GM12878 (cell line): ENCODE data around the gene HAND2. TPM values are rescaled to one million over a fixed set of nuclear protein-coding genes. Genes with fewer than 3 reads are reported as not detected.

ENCODE experiments used
- ATAC-seq: fragments of 200-7000 bp; cut with Tn5 transposase; 3 replicates; pipeline ENCODE4 v1.9.1; 2020; ENCODE audit warnings: mild to moderate bottlenecking, moderate library complexity
- BruUV-seq: library from RNA; stranded (reverse); fragments of 400-500 nt; replicated peaks from 2 replicates; lab custom pipeline; 2021; lab: Mats Ljungman, UMichigan
- CTCF ChIA-PET: fragments of 300-600 bp; sonication (Branson Sonifier 250); formaldehyde crosslinking; extraction: SDS; loops from one replicate; lab custom pipeline; 2021; ENCODE audit warnings: inconsistent platforms; lab: Yijun Ruan, JAX
- POLR2A ChIA-PET: fragments of 350-600 bp; formaldehyde crosslinking; extraction: SDS; loops from one replicate; lab custom pipeline; 2021; ENCODE audit warnings: inconsistent platforms; lab: Charles Lee
- RAD21 ChIA-PET: fragments of 300-600 bp; sonication (Branson Sonifier 250); formaldehyde crosslinking; loops from one replicate; lab custom pipeline; 2023; ENCODE audit warnings: antibody characterized with exemption; ENCODE audit not compliant: unreplicated experiment; lab: Charles Lee
- SMC1A ChIA-PET: fragments of 300-600 bp; sonication (Branson Sonifier 250); formaldehyde crosslinking; loops from one replicate; lab custom pipeline; 2023; ENCODE audit not compliant: unreplicated experiment, uncharacterized antibody; lab: Charles Lee
- DNase-seq: peaks from one replicate; pipeline ENCODE4 v3.0.0-alpha.2; 2011; ENCODE audit warnings: low read depth, low spot score
- FAIRE-seq: peaks from 3 replicates; lab custom pipeline; 2011; peaks lifted over from hg19 to GRCh38; lab: Jason Lieb, UNC
- H2AFZ ChIP-seq: 2 replicates; pipeline ENCODE4 v1.6.0; 2011; ENCODE audit warnings: low read depth, low read length, control low read depth; ENCODE audit not compliant: control insufficient read depth
- H3K27ac ChIP-seq: 2 replicates; pipeline ENCODE4 v1.5.1; 2011; ENCODE audit warnings: control low read depth; ENCODE audit not compliant: control insufficient read depth, insufficient read depth
- H3K27me3 ChIP-seq, 2 experiments: replicated peaks in 1 of 2; 2 replicates each; pipeline versions ENCODE4 v1.6.0 to v1.6.1; 2011; ENCODE audit warnings: low read length in 1 of 2; ENCODE audit not compliant: control insufficient read depth in 2 of 2, insufficient read depth in 2 of 2
- H3K36me3 ChIP-seq, 2 experiments: 2 replicates each; pipeline ENCODE4 v1.5.1; 2011; ENCODE audit warnings: low read length in 1 of 2; ENCODE audit not compliant: control insufficient read depth in 2 of 2, insufficient read depth in 2 of 2
- H3K4me1 ChIP-seq: 2 replicates; pipeline ENCODE4 v1.6.1; 2011; ENCODE audit warnings: mild to moderate bottlenecking, low read length, moderate library complexity, mixed read lengths; ENCODE audit not compliant: control insufficient read depth, insufficient read depth
- H3K4me2 ChIP-seq: 2 replicates; pipeline ENCODE4 v1.6.0; 2011; ENCODE audit warnings: control low read depth; ENCODE audit not compliant: control insufficient read depth, insufficient read depth
- H3K4me3 ChIP-seq: fragments of 200-600 bp; sonication (generic); 2 replicates; pipeline ENCODE4 v1.5.1; 2016
- H3K79me2 ChIP-seq: 2 replicates; pipeline ENCODE4 v1.6.0; 2011; ENCODE audit warnings: low read length; ENCODE audit not compliant: control insufficient read depth, insufficient read depth
- H3K9ac ChIP-seq: 2 replicates; pipeline ENCODE4 v1.8.0; 2011; ENCODE audit warnings: low read length, control low read depth, mixed read lengths; ENCODE audit not compliant: control insufficient read depth, insufficient read depth
- H3K9me3 ChIP-seq: replicated peaks from 3 replicates; pipeline ENCODE4 v1.5.1; 2011; ENCODE audit warnings: mild to moderate bottlenecking, low read length; ENCODE audit not compliant: control insufficient read depth, insufficient read depth
- H4K20me1 ChIP-seq: 2 replicates; pipeline ENCODE4 v1.6.0; 2011; ENCODE audit not compliant: control insufficient read depth, insufficient read depth
- CREM ChIP-seq: IDR thresholded peaks from 2 replicates; pipeline ENCODE4 v1.6.1; 2014; ENCODE audit warnings: antibody characterized with exemption, low read depth
- EED ChIP-seq: sonication (generic); IDR thresholded peaks from 2 replicates; pipeline ENCODE4 v1.6.1; 2016; ENCODE audit warnings: antibody characterized with exemption, low read depth
- EGR1 ChIP-seq, 2 experiments: IDR thresholded peaks; 1 replicate in 1 of 2; 2 replicates in 1 of 2; pipeline ENCODE4 v1.6.1; 2011 to 2012; ENCODE audit warnings: low read depth in 2 of 2, low read length in 2 of 2, borderline replicate concordance in 1 of 2, mild to moderate bottlenecking in 1 of 2, moderate library complexity in 1 of 2
- KAT2A ChIP-seq: conservative IDR thresholded peaks from 2 replicates; pipeline ENCODE4 v1.6.1; 2011; ENCODE audit warnings: low read depth, low read length; ENCODE audit not compliant: control insufficient read depth
- MXI1 ChIP-seq: fragments of 150-350 bp; IDR thresholded peaks from 2 replicates; pipeline ENCODE4 v1.6.1; 2011; ENCODE audit warnings: low read depth, mild to moderate bottlenecking, inconsistent platforms, low read length, improper control_type of control experiment
- PAX8 ChIP-seq: fragments of 450-650 bp; IDR thresholded peaks from 2 replicates; pipeline ENCODE4 v1.6.1; 2017; ENCODE audit warnings: mild to moderate bottlenecking, moderate library complexity
- RB1 ChIP-seq: fragments of 450-650 bp; formaldehyde crosslinking; IDR thresholded peaks from 2 replicates; pipeline ENCODE4 v1.6.1; 2017; ENCODE audit warnings: mild to moderate bottlenecking, borderline replicate concordance
- SMC3 ChIP-seq: IDR thresholded peaks from 2 replicates; pipeline ENCODE4 v1.6.1; 2011; ENCODE audit warnings: low read length, improper control_type of control experiment, borderline replicate concordance
- WGBS: methylation state at CpG from one replicate; pipeline ENCODE4 v1.1.6; 2016; ENCODE audit warnings: low lambda C conversion rate; ENCODE audit not compliant: insufficient replicate concordance, insufficient coverage; ENCODE audit errors: missing lambda C conversion rate; 5-methylcytosine and 5-hydroxymethylcytosine counted together
- in situ Hi-C: fragments of 300-500 bp; cut with MboI; formaldehyde crosslinking; loops from 9 replicates; pipeline ENCODE4 v1.14.3; 2018; ENCODE audit warnings: mixed read lengths
- intact Hi-C: fragments of 100-400 bp; cut with micrococcal nuclease; formaldehyde crosslinking; loops from one replicate; pipeline ENCODE4 v1.14.2; 2022; ENCODE audit not compliant: unreplicated experiment
- polyA plus RNA-seq, 11 experiments: library from polyadenylated mRNA; depleted of rRNA in 4 of 11; unstranded in 6 of 11; stranded (reverse) in 5 of 11; fragments of >200 nt; fragmentation: Nextera tagmentation in 4 of 11; fragmentation: Illumina TruSeq in 1 of 11; extraction: Ambion mirVana in 4 of 11; extraction: Trizol in 1 of 11; gene quantifications; 1 replicate in 1 of 11; 2 replicates in 10 of 11; pipeline versions ENCODE4 v1.2.1 to v1.2.3, GENCODE V29; 2011 to 2016; ENCODE audit warnings: inconsistent platforms in 2 of 11, missing spikeins in 2 of 11, low read depth in 1 of 11
- total RNA-seq, 4 experiments: library from RNA; depleted of rRNA in 3 of 4; stranded (reverse); fragments of >200 nt in 3 of 4; fragmentation: Illumina TruSeq in 1 of 4; extraction: Trizol in 1 of 4; gene quantifications; 2 replicates each; pipeline versions ENCODE4 v1.2.1 to v1.2.3, GENCODE V29; 2013 to 2021
- TF ChIP-seq, protein P1 (sequence below): fragments of 450-650 bp; IDR thresholded peaks from 2 replicates; pipeline ENCODE4 v1.6.1; 2017; ENCODE audit warnings: antibody characterized with exemption, mild to moderate bottlenecking, moderate library complexity

HAND2 gene
- total and polyA plus RNA-seq, 10 of the 15 experiments (the other 5 are each of a cell fraction or from before 2014, with no cell fraction given) = 0.09 TPM; not detected in 9

DNA sequence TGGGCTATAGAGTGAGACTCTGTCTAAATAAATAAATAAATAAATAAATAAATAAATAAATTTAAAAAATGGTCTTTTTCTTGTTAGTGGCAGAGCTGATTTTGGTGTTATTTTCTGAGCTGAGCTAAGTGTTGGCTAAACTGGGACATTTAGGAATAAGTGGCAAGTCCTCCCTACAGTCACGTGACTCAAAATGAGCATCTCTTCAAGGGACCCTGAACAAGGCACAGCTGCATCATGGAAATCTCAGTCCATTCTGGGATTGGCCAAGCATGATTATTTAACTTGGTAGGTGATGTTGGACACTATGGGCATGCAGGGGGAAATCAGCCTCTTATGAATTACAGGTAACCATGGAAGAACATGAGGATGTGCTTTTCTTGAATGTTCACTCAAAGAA, 42.0 kb downstream of the HAND2 start:
- BruUV-seq = no TSS peak
- Histone ChIP-seq H3K4me2 (no peak overlapping the region), H3K27ac (no peak overlapping the region), H3K36me3 (no peaks in the 10 kb centered on the region), H3K9me3 (no peaks in the 10 kb centered on the region), H3K4me1 (no peaks in the 10 kb centered on the region), H3K9ac (no peak overlapping the region), H3K4me3 (no peak overlapping the region), H3K79me2 (no peaks in the 10 kb centered on the region), H2AFZ (no peak overlapping the region), H3K27me3 (no peaks in the 10 kb centered on the region), H4K20me1 (no peaks in the 10 kb centered on the region)
- POLR2A ChIA-PET = no interaction called here
- 43% methylated on average over 1 of the region's 1 CpG for WGBS
- CTCF ChIA-PET = interaction anchor here (0.9 to 2.0 kb wide), 4 partner anchors 9 to 169 kb away, joined by 3 to 6 read pairs (median 4); no protein-coding TSS in a partner anchor
- RAD21 ChIA-PET = no interaction called here
- TF ChIP-seq SMC3 (no peak), EGR1 (IDR thresholded peaks at IDR 0.05; ENCODE audit: borderline replicate concordance in 1 of 2, low read depth in 2 of 2, low read length in 2 of 2) (no peak), MXI1 (no peak), EED (no peak), PAX8 (no peak), RB1 (no peak), KAT2A (no peak), CREM (no peak)
- TF ChIP-seq, protein P1, sequence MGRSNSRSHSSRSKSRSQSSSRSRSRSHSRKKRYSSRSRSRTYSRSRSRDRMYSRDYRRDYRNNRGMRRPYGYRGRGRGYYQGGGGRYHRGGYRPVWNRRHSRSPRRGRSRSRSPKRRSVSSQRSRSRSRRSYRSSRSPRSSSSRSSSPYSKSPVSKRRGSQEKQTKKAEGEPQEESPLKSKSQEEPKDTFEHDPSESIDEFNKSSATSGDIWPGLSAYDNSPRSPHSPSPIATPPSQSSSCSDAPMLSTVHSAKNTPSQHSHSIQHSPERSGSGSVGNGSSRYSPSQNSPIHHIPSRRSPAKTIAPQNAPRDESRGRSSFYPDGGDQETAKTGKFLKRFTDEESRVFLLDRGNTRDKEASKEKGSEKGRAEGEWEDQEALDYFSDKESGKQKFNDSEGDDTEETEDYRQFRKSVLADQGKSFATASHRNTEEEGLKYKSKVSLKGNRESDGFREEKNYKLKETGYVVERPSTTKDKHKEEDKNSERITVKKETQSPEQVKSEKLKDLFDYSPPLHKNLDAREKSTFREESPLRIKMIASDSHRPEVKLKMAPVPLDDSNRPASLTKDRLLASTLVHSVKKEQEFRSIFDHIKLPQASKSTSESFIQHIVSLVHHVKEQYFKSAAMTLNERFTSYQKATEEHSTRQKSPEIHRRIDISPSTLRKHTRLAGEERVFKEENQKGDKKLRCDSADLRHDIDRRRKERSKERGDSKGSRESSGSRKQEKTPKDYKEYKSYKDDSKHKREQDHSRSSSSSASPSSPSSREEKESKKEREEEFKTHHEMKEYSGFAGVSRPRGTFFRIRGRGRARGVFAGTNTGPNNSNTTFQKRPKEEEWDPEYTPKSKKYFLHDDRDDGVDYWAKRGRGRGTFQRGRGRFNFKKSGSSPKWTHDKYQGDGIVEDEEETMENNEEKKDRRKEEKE = no peak
- FAIRE-seq (no peak), ATAC-seq (no peak), DNase-seq (no peak)
- SMC1A ChIA-PET = interaction anchor here (1.7 to 1.8 kb wide), 2 partner anchors 70 to 475 kb away, joined by 5 read pairs; no protein-coding TSS in a partner anchor
- intact Hi-C loops (no loop called here), in situ Hi-C loops (no loop called here)
